ENCODE results near the gene POSTN. TPM values are rescaled to one million over a fixed set of nuclear protein-coding genes. Genes with fewer than 3 reads are reported as not detected.

The POSTN gene, protein sequence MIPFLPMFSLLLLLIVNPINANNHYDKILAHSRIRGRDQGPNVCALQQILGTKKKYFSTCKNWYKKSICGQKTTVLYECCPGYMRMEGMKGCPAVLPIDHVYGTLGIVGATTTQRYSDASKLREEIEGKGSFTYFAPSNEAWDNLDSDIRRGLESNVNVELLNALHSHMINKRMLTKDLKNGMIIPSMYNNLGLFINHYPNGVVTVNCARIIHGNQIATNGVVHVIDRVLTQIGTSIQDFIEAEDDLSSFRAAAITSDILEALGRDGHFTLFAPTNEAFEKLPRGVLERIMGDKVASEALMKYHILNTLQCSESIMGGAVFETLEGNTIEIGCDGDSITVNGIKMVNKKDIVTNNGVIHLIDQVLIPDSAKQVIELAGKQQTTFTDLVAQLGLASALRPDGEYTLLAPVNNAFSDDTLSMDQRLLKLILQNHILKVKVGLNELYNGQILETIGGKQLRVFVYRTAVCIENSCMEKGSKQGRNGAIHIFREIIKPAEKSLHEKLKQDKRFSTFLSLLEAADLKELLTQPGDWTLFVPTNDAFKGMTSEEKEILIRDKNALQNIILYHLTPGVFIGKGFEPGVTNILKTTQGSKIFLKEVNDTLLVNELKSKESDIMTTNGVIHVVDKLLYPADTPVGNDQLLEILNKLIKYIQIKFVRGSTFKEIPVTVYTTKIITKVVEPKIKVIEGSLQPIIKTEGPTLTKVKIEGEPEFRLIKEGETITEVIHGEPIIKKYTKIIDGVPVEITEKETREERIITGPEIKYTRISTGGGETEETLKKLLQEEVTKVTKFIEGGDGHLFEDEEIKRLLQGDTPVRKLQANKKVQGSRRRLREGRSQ
- 1,000 to 10,000 TPM; 1,892 to 4,275 (median 3,059) TPM for polyA plus RNA-seq (ENCODE audit: insufficient read length in 10 of 10)
- long read RNA-seq, donor 1, transcript POSTN-203 (23 exons, 3,373 nt): major isoform, 66 of 464 reads
- long read RNA-seq, donor 1, transcript POSTN-204 (22 exons, 3,210 nt): minor isoform, 34 of 464 reads
- long read RNA-seq, donor 1, transcript POSTN-209 (21 exons, 3,214 nt): minor isoform, 28 of 464 reads
- long read RNA-seq, donor 1, transcript POSTN-202 (22 exons, 3,196 nt): minor isoform, 29 of 464 reads
- long read RNA-seq, donor 1, partial matches to known transcripts: 230 of 464 reads
- long read RNA-seq, donor 1, other reads (novel, unspliced or antisense): 32 of 464 reads
- long read RNA-seq, donor 2, transcript POSTN-209 (21 exons, 3,214 nt): minor isoform, 23 of 517 reads
- long read RNA-seq, donor 2, transcript POSTN-202 (22 exons, 3,196 nt): minor isoform, 30 of 517 reads
- long read RNA-seq, donor 2, transcript POSTN-203 (23 exons, 3,373 nt): major isoform, 57 of 517 reads
- long read RNA-seq, donor 2, transcript POSTN-204 (22 exons, 3,210 nt): minor isoform, 31 of 517 reads
- long read RNA-seq, donor 2, partial matches to known transcripts: 333 of 517 reads
- long read RNA-seq, donor 2, other reads (novel, unspliced or antisense): 9 of 517 reads
- long read RNA-seq, donor 3: 0 reads
- long read RNA-seq, donor 4, transcript POSTN-204 (22 exons, 3,210 nt): minor isoform, 31 of 512 reads
- long read RNA-seq, donor 4, transcript POSTN-209 (21 exons, 3,214 nt): minor isoform, 26 of 512 reads
- long read RNA-seq, donor 4, transcript POSTN-203 (23 exons, 3,373 nt): major isoform, 56 of 512 reads
- long read RNA-seq, donor 4, transcript POSTN-202 (22 exons, 3,196 nt): minor isoform, 33 of 512 reads
- long read RNA-seq, donor 4, partial matches to known transcripts: 291 of 512 reads
- long read RNA-seq, donor 4, other reads (novel, unspliced or antisense): 26 of 512 reads
- long read RNA-seq, donor 5, transcript POSTN-202 (22 exons, 3,196 nt): minor isoform, 60 of 894 reads
- long read RNA-seq, donor 5, transcript POSTN-209 (21 exons, 3,214 nt): minor isoform, 58 of 894 reads
- long read RNA-seq, donor 5, transcript POSTN-203 (23 exons, 3,373 nt): major isoform, 128 of 894 reads
- long read RNA-seq, donor 5, transcript POSTN-204 (22 exons, 3,210 nt): minor isoform, 46 of 894 reads
- long read RNA-seq, donor 5, partial matches to known transcripts: 527 of 894 reads
- long read RNA-seq, donor 5, other reads (novel, unspliced or antisense): 45 of 894 reads
- long read RNA-seq, donor 6, transcript POSTN-204 (22 exons, 3,210 nt): minor isoform, 41 of 695 reads
- long read RNA-seq, donor 6, transcript POSTN-202 (22 exons, 3,196 nt): minor isoform, 29 of 695 reads
- long read RNA-seq, donor 6, transcript POSTN-203 (23 exons, 3,373 nt): major isoform, 96 of 695 reads
- long read RNA-seq, donor 6, transcript POSTN-209 (21 exons, 3,214 nt): minor isoform, 46 of 695 reads
- long read RNA-seq, donor 6, partial matches to known transcripts: 405 of 695 reads
- long read RNA-seq, donor 6, other reads (novel, unspliced or antisense): 39 of 695 reads
- long read RNA-seq, donor 7, transcript POSTN-207 (2 exons, 1,159 nt): minor isoform, 23 of 283 reads
- long read RNA-seq, donor 7, transcript POSTN-203 (23 exons, 3,373 nt): major isoform, 46 of 283 reads
- long read RNA-seq, donor 7, transcript POSTN-209 (21 exons, 3,214 nt): minor isoform, 19 of 283 reads
- long read RNA-seq, donor 7, transcript POSTN-204 (22 exons, 3,210 nt): minor isoform, 20 of 283 reads
- long read RNA-seq, donor 7, partial matches to known transcripts: 135 of 283 reads
- long read RNA-seq, donor 7, other reads (novel, unspliced or antisense): 14 of 283 reads
- long read RNA-seq, donor 8, transcript POSTN-202 (22 exons, 3,196 nt): minor isoform, 39 of 484 reads
- long read RNA-seq, donor 8, transcript POSTN-203 (23 exons, 3,373 nt): major isoform, 51 of 484 reads
- long read RNA-seq, donor 8, transcript POSTN-204 (22 exons, 3,210 nt): minor isoform, 28 of 484 reads
- long read RNA-seq, donor 8, transcript POSTN-209 (21 exons, 3,214 nt): minor isoform, 35 of 484 reads
- long read RNA-seq, donor 8, partial matches to known transcripts: 280 of 484 reads
- long read RNA-seq, donor 8, other reads (novel, unspliced or antisense): 28 of 484 reads
- long read RNA-seq, donor 9, transcript POSTN-203 (23 exons, 3,373 nt): major isoform, 6 of 18 reads
- long read RNA-seq, donor 9, partial matches to known transcripts: 0 of 18 reads
- long read RNA-seq, donor 9, other reads (novel, unspliced or antisense): 0 of 18 reads

DNA sequence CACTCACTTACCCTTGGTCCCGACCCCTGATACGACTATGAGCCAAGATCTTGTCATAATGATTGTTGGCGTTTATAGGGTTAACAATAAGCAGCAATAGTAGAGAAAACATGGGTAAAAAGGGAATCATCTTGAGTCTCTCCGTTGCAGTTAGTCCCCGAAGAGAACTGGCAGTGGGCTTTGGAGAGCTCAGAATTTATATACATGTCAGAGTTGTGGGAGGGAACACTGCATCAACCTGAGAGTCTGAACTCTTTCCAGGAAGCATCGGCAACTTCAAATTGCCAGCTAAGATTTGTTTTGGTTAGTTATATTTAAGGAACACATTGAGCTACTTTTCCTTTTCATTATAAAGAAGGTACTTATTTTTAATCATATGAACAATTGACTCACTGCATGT is at the start of gene POSTN:
Gene POSTN, minus strand, starts transcription at position 172 of the 400 bp plus-strand sequence. Its CDS starts 42 bp downstream, at position 130.
- peak; percentile 85 to 96 (median 92) for DNase-seq

DNA sequence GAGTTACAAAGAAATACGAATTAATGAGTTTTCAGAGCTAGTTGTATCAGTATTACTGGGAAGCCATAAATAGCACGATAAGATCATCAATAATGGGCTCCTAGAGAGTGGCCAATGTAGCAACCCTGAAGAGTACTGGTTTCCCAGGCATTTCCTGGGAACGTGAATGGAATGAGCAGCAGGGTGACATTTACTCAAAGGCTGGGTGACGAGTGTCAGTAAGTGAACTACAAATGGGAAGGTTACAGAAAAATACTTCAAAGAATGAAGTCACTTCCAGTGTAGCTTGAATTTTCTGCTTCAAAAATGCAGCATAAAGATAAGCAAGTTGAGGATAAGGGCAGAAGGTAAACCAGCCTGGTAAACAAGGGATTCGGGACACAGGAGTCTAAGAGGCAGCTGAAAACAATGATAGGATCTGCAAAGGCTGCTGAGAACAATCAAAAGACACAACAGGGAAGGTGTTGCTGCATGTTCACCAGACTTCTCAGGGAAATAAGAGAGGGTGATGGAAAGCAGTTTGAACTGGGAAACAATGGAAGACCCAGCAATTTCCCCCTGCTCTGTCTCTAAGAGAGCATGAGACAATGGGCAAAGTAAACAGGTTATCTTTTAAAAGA is 48.6 kb upstream of the POSTN start:
- no peak for DNase-seq

DNA sequence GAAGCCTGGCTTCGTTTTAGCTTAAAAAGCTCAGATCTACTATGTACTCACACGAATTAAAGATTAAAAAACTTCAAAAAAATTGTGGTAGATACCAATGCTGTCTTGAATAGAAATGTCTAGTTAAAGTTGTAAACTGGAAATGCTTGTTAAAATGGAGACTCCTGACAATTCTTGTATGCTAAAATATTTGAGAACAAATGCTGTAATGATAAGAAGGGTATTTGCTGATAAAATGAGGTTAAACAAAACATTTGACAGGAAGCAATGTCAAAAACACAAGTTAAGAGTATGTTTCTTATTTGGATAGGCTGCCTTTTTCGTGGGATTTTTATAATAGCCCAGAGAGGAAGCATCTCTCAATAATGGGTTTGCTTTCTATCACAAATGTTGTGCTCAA is 48.0 kb upstream of the POSTN start:
- DNase-seq: no peak

DNA sequence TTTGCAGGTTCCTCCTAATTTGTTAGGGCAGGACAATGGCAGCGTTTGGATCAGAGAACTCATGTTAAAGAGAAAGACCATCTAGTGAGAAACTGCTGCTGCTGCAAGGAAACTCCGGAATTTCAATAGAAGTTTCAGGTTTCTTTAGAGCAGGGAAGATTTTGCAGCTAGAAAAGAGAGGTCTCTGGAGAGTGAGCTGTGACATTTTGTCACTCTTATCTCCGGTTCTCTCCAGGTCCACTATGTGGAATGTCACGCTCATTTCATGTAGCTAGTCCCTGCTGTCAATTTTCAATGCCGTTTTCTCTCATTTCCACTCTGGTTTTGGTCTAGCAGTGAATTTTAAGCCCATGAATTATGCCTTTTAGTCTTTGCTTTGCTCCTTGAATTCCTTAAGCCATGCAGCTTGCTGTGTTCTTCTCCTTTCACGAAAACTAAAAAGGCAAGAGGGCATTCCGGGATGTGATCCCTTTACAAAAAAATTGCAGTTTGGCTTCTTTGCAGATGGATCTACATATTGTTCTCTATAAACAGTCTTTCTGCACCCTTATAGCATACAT is 46.7 kb upstream of the POSTN start:
- peak in 1 of 3 donors; percentile 20 for DNase-seq

DNA sequence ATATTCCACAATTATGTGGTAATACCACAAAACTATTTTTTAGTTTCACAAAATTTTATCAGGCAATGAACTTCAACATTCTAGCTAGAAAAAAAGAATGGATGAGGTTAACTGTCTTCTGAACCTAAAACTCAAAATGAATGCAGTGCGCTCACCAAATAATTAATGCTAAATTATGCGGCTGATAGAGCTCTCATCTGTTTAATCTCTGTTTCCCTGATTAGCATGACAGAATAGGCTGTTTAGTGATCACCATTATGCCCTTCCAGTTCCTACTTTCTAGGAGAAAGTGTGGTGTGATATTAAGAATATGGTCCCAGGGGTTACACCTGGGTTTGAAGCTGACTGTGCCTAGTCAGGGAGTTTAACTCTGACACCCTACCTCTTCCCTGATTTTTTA is 42.8 kb upstream of the POSTN start:
- no peak for DNase-seq

DNA sequence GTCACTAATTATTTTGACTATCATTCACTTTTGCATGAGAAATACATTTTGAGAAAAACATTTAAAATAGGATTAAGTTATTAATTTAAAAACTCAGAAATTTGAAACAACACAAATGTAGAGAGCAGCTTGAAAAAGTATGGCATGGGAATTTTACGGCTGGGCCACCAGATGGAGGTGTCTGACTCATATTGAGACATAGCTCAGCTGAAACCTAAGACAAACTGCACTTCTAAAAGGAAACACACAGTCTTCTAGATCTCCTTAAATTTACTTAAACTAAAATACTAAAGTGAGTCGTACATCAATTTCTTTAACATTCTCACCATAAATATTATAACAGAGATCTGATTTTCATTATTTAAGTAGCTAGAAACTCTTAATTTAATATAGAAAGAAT is 41.9 kb upstream of the POSTN start:
- DNase-seq: peak; percentile 33 to 41 (median 38)

DNA sequence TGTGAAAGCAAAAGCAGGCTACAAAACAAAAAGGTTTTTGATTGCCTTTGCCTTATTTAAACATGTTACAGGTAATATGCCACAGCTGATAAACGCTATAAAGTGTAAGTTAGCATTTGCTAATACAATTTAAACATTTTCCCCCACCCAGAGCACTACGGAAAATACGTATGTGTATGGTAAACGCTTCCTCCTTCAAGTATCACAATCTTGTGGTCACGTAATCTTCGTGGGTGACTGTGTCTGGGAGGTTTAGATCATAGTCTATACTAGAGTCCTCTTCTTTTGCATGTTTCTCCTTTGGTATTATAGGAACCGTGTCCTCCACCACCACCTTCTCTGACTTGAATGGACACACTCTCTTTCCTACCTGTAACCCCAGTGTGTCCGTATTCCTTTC is 38.1 kb upstream of the POSTN start:
- no peak for DNase-seq

DNA sequence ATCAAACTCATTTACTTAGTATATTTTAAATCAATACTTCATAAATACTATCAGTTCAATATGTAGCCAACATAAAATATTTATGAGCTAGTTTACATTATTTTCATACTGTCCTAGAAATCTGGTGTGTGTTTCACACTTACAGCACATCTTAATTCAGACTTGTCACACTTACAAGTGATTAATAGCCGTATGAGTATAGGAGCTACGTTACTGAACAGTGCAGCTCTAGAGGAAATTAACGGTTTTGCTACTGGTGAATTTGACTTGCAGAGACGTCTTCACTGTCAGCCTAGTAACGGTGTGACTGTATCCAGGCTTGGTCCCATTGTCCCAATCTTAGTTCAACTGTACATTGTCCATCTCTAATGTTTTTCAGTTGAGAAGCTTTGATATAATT is 33.7 kb upstream of the POSTN start:
- no peak for DNase-seq

DNA sequence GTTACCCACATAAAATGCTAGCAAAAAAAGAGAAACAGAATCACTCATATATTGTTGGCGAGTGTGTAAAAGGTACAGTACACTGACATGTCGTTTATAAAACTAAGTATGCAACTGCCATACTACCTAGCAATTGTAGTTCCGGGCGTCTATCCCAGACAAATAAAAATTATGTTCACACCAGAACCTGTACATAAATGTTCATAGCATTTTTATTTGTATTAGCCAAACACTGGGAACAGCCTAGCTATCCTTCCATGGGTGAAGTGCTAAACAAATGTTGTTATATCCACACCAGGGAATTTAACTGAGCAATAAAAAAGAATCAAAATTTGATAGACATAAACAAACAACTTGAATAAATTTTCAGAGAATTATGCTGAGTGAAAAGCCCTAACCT is 28.9 kb upstream of the POSTN start:
- no peak for DNase-seq

DNA sequence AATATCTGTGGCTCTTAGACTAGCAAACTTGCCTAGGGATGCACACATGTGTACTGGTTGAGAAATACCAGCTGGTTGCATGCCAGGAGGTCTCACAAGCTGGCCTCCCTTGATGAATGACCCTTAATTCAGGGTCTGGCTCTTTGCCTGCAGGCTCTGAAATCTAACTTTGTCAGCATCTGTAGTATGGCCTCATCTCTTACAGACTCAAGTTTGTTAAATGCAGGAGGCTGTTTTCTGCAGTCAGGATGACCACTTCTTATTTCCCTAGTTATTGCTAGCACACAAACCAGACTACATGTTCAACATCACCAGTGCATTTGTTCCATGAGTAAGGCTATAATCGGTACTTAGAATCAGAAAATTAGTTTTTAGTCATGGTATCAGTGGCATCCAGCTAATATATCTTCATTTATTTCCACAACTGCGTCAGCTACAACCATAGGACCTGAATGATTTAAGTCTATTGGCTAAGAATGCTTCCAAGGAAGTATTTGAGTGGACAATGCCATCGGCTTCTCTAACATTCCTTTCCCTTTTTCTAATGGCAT is 23.3 kb upstream of the POSTN start:
- DNase-seq: peak in 1 of 3 donors; percentile 49

DNA sequence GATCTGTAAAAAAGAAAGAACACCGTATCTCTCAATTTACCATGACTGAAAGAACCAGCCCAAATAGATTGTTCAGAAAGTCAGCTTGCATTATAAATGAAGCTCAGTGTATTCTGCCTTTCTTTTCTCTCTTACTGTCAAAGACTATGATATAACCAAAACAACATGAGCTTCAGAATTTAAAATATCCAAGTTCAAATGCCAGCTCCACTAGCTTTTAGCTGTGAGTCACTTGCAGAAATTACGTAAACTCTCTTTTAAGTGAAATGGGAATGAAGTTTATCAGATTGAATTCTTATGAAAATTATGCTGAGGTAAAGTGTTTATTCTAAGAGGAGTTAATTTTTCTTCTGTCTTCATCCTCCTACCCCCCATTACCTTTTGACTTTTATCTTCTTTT is 20.0 kb upstream of the POSTN start:
- DNase-seq: peak in 1 of 3 donors; percentile 61

DNA sequence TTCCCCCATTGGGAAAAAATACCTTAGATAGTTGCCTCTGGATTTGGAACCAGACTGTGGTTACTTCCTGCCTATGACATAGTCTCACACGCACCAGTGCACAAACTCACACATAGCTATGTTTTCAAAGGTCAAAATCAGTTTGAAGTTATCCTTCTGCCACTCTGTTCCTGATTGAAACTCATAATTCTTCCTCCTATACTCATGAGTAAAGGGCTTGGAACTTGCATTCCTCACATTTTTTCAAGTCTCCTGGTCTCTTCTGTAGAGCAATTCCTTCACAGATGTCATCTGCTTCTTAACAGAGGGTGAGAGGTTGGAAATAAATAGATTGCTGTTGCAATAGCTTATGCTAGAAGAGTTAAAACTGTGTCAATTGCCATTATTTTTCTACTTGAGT is 18.6 kb upstream of the POSTN start:
- DNase-seq: peak in 1 of 3 donors; percentile 91

DNA sequence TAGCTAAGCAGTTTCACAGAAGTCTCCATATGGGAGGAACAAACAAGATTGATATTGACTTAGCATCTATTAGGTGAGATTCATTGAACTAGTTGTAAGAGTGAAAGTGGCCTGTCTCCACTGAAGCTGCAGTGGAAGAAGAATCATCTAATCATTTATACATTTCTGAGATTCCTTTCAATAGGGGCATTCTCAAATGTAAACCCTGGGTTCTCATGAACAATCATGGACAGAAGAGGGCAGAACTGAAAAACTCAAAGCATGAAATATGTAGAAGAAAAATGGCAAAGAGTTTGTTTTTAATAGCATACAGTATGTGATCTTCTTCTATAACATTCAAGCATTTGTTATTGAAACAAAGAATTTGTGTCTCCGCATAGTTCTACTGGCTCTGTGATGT is 17.6 kb upstream of the POSTN start:
- no peak for DNase-seq

DNA sequence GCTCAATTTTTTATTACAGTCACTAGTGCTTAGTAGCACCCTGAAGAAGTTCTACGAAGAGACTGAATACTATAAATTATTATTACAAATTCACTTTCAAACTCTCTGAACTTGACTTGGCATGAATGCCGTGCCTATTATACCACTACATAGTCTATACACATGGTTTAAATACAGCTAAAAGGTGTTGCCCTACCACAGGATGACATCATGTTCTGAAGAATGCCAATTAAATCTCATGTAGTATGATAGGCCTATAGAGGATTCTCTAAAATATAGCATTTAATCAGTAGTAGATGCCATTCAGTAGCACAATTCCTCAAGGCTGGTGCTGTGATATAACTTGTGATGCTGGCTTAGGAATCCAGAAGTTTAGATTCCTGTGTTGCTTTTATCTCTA is 16.7 kb upstream of the POSTN start:
- no peak for DNase-seq

DNA sequence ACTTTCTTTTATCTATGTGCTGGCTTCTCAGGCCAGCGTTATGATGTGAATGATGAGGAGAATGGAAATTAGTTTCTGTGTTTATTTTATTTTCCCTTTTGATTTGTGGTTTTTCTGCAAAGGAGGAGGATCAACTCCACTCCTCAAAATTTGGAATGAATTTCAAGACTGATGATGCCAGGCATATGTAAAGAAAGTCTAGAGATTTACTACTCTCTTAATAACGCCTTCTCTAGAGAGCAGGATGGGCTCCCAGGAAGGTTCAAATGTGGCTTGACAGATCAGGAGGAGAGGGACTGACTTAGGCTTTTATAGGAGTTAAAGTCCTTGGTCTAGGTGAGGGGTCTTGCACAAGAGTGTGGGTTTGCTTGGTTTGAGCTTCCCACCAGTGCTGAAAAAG is 15.1 kb upstream of the POSTN start:
- DNase-seq: no peak

DNA sequence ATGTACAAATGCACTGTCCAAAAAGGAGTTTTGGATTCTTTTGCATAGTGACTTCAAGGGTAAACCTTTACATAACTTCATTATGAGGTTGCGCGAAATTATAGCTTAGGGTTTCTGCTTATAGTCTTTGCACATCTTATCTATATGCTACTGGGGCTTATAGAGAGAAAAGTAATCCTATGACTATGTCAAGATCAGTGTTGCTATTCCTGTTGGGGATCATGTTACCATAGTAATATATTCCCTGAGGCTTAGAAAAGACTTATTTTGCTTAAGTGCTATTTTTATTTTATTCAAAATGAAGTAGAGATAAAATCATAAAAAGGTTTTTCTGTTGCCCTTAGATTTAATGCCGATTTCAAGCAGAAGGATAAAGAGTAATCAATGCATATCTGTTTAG is 14.7 kb upstream of the POSTN start:
- no peak for DNase-seq

Data from muscle of back (tissue), 13 donors.